K562 (cell line): ENCODE results near the gene LSM8.

ENCODE experiments used
- EP300 ChIP-seq: IDR thresholded peaks from 2 replicates; pipeline ENCODE4 v1.6.1; 2012; ENCODE audit warnings: low read length, improper control_type of control experiment
- ETV6 ChIP-seq, 3 experiments: fragments of 150-350 bp in 1 of 3; sonication (generic) in 1 of 3; formaldehyde crosslinking in 1 of 3; IDR thresholded peaks; 2 replicates each; pipeline versions ENCODE4 v1.6.1 to v1.8.0; 2014 to 2022; ENCODE audit warnings: borderline replicate concordance in 2 of 3, low read depth in 2 of 3, antibody characterized with exemption in 1 of 3, low read length in 1 of 3, mild to moderate bottlenecking in 1 of 3, missing genetic modification reagents in 1 of 3
- HCFC1 ChIP-seq: IDR thresholded peaks from 2 replicates; pipeline ENCODE4 v1.6.1; 2012; ENCODE audit warnings: low read depth, low read length, improper control_type of control experiment
- HDAC1 ChIP-seq, 2 experiments: fragments of 450-650 bp; IDR thresholded peaks; 2 replicates each; pipeline ENCODE4 v1.6.1; 2016 to 2017; ENCODE audit warnings: inconsistent platforms in 1 of 2, mild to moderate bottlenecking in 1 of 2, moderate library complexity in 1 of 2
- KDM4B ChIP-seq, 2 experiments: fragments of 450-650 bp in 1 of 2; sonication (generic) in 1 of 2; IDR thresholded peaks; 2 replicates each; pipeline ENCODE4 v1.6.1; 2016 to 2017; ENCODE audit warnings: borderline replicate concordance in 2 of 2, antibody characterized with exemption in 1 of 2, low read depth in 1 of 2, mild to moderate bottlenecking in 1 of 2
- NBN ChIP-seq: fragments of 450-650 bp; IDR thresholded peaks from 2 replicates; pipeline ENCODE4 v1.6.1; 2016; ENCODE audit warnings: low read depth, mild to moderate bottlenecking
- NONO ChIP-seq, 2 experiments: fragments of 200-400 bp in 1 of 2; fragments of 450-650 bp in 1 of 2; formaldehyde crosslinking in 1 of 2; IDR thresholded peaks; 2 replicates each; pipeline ENCODE4 v1.6.1; 2017; ENCODE audit warnings: low read depth in 2 of 2, mild to moderate bottlenecking in 2 of 2, moderate library complexity in 2 of 2, low read length in 1 of 2
- NR3C1 ChIP-seq: sonication (generic); formaldehyde crosslinking; IDR thresholded peaks from 2 replicates; pipeline ENCODE4 v1.8.1; 2022; ENCODE audit warnings: missing genetic modification reagents
- PHF8 ChIP-seq: fragments of 200-600 bp; sonication (generic); IDR thresholded peaks from 2 replicates; pipeline ENCODE4 v1.6.1; 2012; ENCODE audit warnings: mixed run types, mild to moderate bottlenecking, inconsistent platforms, low read length, moderate library complexity, borderline replicate concordance
- ZNF274 ChIP-seq: IDR thresholded peaks from 2 replicates; pipeline ENCODE4 v1.6.1; 2011; ENCODE audit warnings: low read depth, mild to moderate bottlenecking, low read length, moderate library complexity, borderline replicate concordance
- ZNF766 ChIP-seq: fragments of 200-800 bp; sonication (Bioruptor generic); conservative IDR thresholded peaks from 2 replicates; pipeline ENCODE4 v1.6.1; 2016; ENCODE audit warnings: missing genetic modification characterization, missing compliant biosample characterization
- TF ChIP-seq, protein P1 (sequence below): fragments of 450-650 bp; formaldehyde crosslinking; IDR thresholded peaks from 2 replicates; pipeline ENCODE4 v1.4.0; 2022; ENCODE audit warnings: mild to moderate bottlenecking, moderate library complexity
- TF ChIP-seq, protein P2 (sequence below), 3 experiments: IDR thresholded peaks in 2 of 3; conservative IDR thresholded peaks in 1 of 3; 2 replicates each; pipeline ENCODE4 v1.5.1; 2011 to 2012; ENCODE audit warnings: low read length in 3 of 3, mild to moderate bottlenecking in 3 of 3, control low read depth in 2 of 3, improper control_type of control experiment in 1 of 3, inconsistent platforms in 1 of 3, low read depth in 1 of 3, mixed read lengths in 1 of 3, moderate library complexity in 1 of 3; ENCODE audit not compliant: insufficient read depth in 2 of 3
- TF ChIP-seq, protein P3 (sequence below): sonication (generic); formaldehyde crosslinking; IDR thresholded peaks from 2 replicates; pipeline ENCODE4 v1.8.0; 2022; ENCODE audit warnings: mild to moderate bottlenecking, missing genetic modification reagents, borderline replicate concordance

DNA sequence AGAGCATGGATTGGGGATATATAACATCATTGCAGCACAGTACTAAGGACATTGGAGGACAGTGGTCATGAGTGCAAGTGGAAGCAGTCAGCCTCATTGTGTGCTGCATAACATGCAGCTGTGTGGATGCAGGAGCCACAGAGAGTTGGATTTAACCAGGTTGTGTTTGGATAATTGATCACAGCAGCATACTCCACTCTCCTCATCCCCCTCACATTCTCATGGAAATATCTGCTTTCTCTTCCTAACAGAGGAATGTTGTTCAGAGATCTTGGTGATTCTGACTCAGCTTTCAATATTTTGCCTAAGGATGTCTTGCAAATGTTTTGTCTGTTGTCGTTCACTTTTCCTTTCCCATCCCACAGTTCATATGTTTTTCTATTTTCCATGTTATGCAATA is 31.8 kb upstream of the LSM8 start:
- no peak for TF ChIP-seq NR3C1
- TF ChIP-seq KDM4B (IDR thresholded peaks at IDR 0.05; ENCODE audit: borderline replicate concordance in 2 of 2, low read depth in 1 of 2), result no peak
- TF ChIP-seq, protein P1, sequence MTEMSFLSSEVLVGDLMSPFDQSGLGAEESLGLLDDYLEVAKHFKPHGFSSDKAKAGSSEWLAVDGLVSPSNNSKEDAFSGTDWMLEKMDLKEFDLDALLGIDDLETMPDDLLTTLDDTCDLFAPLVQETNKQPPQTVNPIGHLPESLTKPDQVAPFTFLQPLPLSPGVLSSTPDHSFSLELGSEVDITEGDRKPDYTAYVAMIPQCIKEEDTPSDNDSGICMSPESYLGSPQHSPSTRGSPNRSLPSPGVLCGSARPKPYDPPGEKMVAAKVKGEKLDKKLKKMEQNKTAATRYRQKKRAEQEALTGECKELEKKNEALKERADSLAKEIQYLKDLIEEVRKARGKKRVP, result no peak
- no peak for TF ChIP-seq PHF8
- TF ChIP-seq, protein P2, sequence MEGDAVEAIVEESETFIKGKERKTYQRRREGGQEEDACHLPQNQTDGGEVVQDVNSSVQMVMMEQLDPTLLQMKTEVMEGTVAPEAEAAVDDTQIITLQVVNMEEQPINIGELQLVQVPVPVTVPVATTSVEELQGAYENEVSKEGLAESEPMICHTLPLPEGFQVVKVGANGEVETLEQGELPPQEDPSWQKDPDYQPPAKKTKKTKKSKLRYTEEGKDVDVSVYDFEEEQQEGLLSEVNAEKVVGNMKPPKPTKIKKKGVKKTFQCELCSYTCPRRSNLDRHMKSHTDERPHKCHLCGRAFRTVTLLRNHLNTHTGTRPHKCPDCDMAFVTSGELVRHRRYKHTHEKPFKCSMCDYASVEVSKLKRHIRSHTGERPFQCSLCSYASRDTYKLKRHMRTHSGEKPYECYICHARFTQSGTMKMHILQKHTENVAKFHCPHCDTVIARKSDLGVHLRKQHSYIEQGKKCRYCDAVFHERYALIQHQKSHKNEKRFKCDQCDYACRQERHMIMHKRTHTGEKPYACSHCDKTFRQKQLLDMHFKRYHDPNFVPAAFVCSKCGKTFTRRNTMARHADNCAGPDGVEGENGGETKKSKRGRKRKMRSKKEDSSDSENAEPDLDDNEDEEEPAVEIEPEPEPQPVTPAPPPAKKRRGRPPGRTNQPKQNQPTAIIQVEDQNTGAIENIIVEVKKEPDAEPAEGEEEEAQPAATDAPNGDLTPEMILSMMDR (IDR thresholded peaks at IDR 0.05 in 2 of 3, conservative IDR thresholded peaks at IDR 0.05 in 1 of 3; ENCODE audit: insufficient read depth in 2 of 3, low read depth in 1 of 3, low read length in 3 of 3), result no peak
- no peak for TF ChIP-seq ZNF766 (CRISPR knock-in tag)
- TF ChIP-seq HDAC1 (IDR thresholded peaks at IDR 0.05), result no peak
- no peak for TF ChIP-seq EP300
- TF ChIP-seq NONO (IDR thresholded peaks at IDR 0.05; ENCODE audit: low read depth in 2 of 2, low read length in 1 of 2), result no peak
- TF ChIP-seq, protein P3, sequence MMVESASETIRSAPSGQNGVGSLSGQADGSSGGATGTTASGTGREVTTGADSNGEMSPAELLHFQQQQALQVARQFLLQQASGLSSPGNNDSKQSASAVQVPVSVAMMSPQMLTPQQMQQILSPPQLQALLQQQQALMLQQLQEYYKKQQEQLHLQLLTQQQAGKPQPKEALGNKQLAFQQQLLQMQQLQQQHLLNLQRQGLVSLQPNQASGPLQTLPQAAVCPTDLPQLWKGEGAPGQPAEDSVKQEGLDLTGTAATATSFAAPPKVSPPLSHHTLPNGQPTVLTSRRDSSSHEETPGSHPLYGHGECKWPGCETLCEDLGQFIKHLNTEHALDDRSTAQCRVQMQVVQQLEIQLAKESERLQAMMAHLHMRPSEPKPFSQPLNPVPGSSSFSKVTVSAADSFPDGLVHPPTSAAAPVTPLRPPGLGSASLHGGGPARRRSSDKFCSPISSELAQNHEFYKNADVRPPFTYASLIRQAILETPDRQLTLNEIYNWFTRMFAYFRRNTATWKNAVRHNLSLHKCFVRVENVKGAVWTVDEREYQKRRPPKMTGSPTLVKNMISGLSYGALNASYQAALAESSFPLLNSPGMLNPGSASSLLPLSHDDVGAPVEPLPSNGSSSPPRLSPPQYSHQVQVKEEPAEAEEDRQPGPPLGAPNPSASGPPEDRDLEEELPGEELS (CRISPR knock-in tag), result no peak
- no peak for TF ChIP-seq ETV6 (IDR thresholded peaks at IDR 0.05; ENCODE audit: borderline replicate concordance in 1 of 2, low read depth in 2 of 2, low read length in 1 of 2)
- TF ChIP-seq ETV6 (CRISPR knock-in tag; IDR thresholded peaks at IDR 0.05; ENCODE audit: borderline replicate concordance), result no peak
- no peak for TF ChIP-seq NBN
- no peak for TF ChIP-seq HCFC1
- TF ChIP-seq ZNF274, result no peak
